ENCODE measurements around the gene FBXO21.
"Not testable (repeated sequence)": the region's sequence is repeated elsewhere in the genome, so short reads cannot be mapped to it uniquely, and the experiment has no call there.

The FBXO21 gene

GRCh38 chr12:117190210-117190781, at the start of gene FBXO21:
Gene FBXO21, minus strand, starts transcription at chr12:117190470. Its CDS starts 14 bp downstream, at chr12:117190456.
- DNase-seq: peak; percentile 86

GRCh38 chr12:117236456-117237001, 46.3 kb upstream of the FBXO21 start:
- peak; percentile 75 for DNase-seq

- DNase-seq: no peak
Observed at GRCh38 chr12:117235261-117235660, 45.0 kb upstream of the FBXO21 start.

- DNase-seq: no peak
Observed at GRCh38 chr12:117234441-117234840, 44.2 kb upstream of the FBXO21 start.

- no peak for DNase-seq
Observed at GRCh38 chr12:117231750-117232149, 41.5 kb upstream of the FBXO21 start.

GRCh38 chr12:117228239-117228638, 38.0 kb upstream of the FBXO21 start:
- DNase-seq: no peak

GRCh38 chr12:117227000-117227653, 36.9 kb upstream of the FBXO21 start:
- no peak for DNase-seq

GRCh38 chr12:117226505-117226904, 36.2 kb upstream of the FBXO21 start:
- no peak for DNase-seq

- no peak for DNase-seq
Observed at GRCh38 chr12:117225179-117225578, 34.9 kb upstream of the FBXO21 start.

GRCh38 chr12:117220947-117221346, 30.7 kb upstream of the FBXO21 start:
- not testable (repeated sequence) for DNase-seq

GRCh38 chr12:117218149-117218548, 27.9 kb upstream of the FBXO21 start:
- DNase-seq: no peak

GRCh38 chr12:117216686-117217085, 26.4 kb upstream of the FBXO21 start:
- DNase-seq: no peak

GRCh38 chr12:117214797-117215196, 24.5 kb upstream of the FBXO21 start:
- no peak for DNase-seq

- no peak for DNase-seq
Observed at GRCh38 chr12:117213295-117213808, 23.1 kb upstream of the FBXO21 start.

- DNase-seq: peak; percentile 91
Observed at GRCh38 chr12:117212563-117213190, 22.4 kb upstream of the FBXO21 start.

- DNase-seq: no peak
Observed at GRCh38 chr12:117210266-117210918, 20.1 kb upstream of the FBXO21 start.

- no peak for DNase-seq
Observed at GRCh38 chr12:117209626-117210025, 19.4 kb upstream of the FBXO21 start.

- no peak for DNase-seq
Observed at GRCh38 chr12:117208811-117209455, 18.7 kb upstream of the FBXO21 start.

- DNase-seq: no peak
Observed at GRCh38 chr12:117208206-117208605, 17.9 kb upstream of the FBXO21 start.

GRCh38 chr12:117207675-117208074, 17.4 kb upstream of the FBXO21 start:
- no peak for DNase-seq

- no peak for DNase-seq
Observed at GRCh38 chr12:117202556-117202955, 12.3 kb upstream of the FBXO21 start.

GRCh38 chr12:117202033-117202432, 11.8 kb upstream of the FBXO21 start:
- no peak for DNase-seq

All from DMS79 treated with DMSO at 0.1 percent for 48 hours (cell line).